Activated CD4-positive, alpha-beta T cell treated with anti-CD3 and anti-CD28 coated beads for 4 hours (primary cell): ENCODE measurements around the gene PALD1.

Experiments used
- DNase-seq, 2 donors: peaks; one replicate each; pipeline ENCODE4 v3.0.0-alpha.2; 2020

The PALD1 gene

DNA sequence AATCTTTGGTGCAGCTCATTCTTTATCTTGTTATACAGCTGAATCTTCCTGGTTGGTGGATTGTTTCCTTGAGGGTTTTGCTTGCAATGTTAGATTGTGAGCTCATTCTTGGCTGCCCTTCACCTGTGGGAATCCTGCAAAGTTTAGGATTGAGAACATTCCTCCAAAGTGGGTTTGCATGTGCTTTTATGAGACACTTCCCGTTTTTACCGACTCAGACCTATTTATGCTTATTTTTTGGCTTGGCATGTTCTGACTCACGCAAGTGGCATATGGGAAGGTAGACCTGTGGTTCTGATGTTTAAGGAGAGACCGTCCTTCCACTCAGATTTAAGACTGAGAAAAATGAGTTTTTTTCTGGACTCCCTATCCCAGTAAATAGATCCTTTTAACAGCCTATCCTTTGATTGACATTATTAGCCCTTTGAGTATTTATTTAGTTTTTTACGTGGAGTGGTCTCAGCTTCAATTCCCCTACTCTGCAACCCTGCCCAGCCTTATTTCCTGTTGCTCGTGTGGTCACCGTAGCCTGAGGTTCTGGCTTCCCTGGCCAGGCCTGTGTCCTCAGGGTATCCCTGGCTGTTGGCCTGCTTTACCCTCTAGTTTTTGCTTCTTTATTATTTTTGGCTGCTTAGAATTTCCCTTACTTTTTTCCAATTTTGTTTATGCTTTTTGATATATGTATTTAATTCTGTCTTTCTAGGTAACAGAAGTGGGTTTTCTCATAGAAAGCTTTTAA, 137.4 kb downstream of the PALD1 start:
- DNase-seq = no peak

GRCh38 chr10:70616761-70617160, 138.2 kb downstream of the PALD1 start:
- no peak for DNase-seq
